GM19467 (cell line): ENCODE results near the gene MACROD2.

Experiments
- ATAC-seq: cut with Tn5 transposase; IDR thresholded peaks from one replicate; pipeline ENCODE4 v1.9.1; 2021; ENCODE audit warnings: mild to moderate bottlenecking, moderate library complexity; ENCODE audit not compliant: unreplicated experiment

MACROD2 gene

GRCh38 chr20:14885661-14886060 is 890.3 kb downstream of the MACROD2 start:
- no peak for ATAC-seq

GRCh38 chr20:14888134-14888533 is 892.8 kb downstream of the MACROD2 start:
- ATAC-seq, result no peak

GRCh38 chr20:14889496-14890255 is 894.4 kb downstream of the MACROD2 start:
- ATAC-seq, result no peak

- ATAC-seq, result no peak
Measured at GRCh38 chr20:14890713-14891112, 895.4 kb downstream of the MACROD2 start.

GRCh38 chr20:14892782-14893181 is 897.5 kb downstream of the MACROD2 start:
- ATAC-seq, result no peak

- ATAC-seq, result no peak
Measured at GRCh38 chr20:14896569-14896968, 901.3 kb downstream of the MACROD2 start.

- no peak for ATAC-seq
Measured at GRCh38 chr20:14897608-14898007, 902.3 kb downstream of the MACROD2 start.

GRCh38 chr20:14902432-14903089 is 907.2 kb downstream of the MACROD2 start:
- peak; percentile 96 for ATAC-seq

GRCh38 chr20:14906908-14907434 is 911.7 kb downstream of the MACROD2 start:
- ATAC-seq, result no peak

- ATAC-seq, result no peak
Measured at GRCh38 chr20:14910126-14910525, 914.8 kb downstream of the MACROD2 start.

- ATAC-seq, result no peak
Measured at GRCh38 chr20:14913896-14914620, 918.7 kb downstream of the MACROD2 start.

GRCh38 chr20:14914633-14915032 is 919.3 kb downstream of the MACROD2 start:
- no peak for ATAC-seq

GRCh38 chr20:14915356-14915755 is 920.0 kb downstream of the MACROD2 start:
- ATAC-seq, result no peak

GRCh38 chr20:14916360-14916920 is 921.1 kb downstream of the MACROD2 start:
- no peak for ATAC-seq

- no peak for ATAC-seq
Measured at GRCh38 chr20:14918281-14918680, 923.0 kb downstream of the MACROD2 start.

GRCh38 chr20:14918976-14919375 is 923.7 kb downstream of the MACROD2 start:
- no peak for ATAC-seq

GRCh38 chr20:14919501-14920081 is 924.3 kb downstream of the MACROD2 start:
- no peak for ATAC-seq

GRCh38 chr20:14921513-14921912 is 926.2 kb downstream of the MACROD2 start:
- ATAC-seq, result no peak

GRCh38 chr20:14922503-14923267 is 927.4 kb downstream of the MACROD2 start:
- no peak for ATAC-seq

GRCh38 chr20:14924433-14924832 is 929.1 kb downstream of the MACROD2 start:
- ATAC-seq, result no peak
